LNCaP clone FGC (cell line): ENCODE data around the gene DGKQ.

ENCODE experiments used
- DNase-seq: peaks from one replicate; pipeline ENCODE4 v3.0.0-alpha.2; 2011; ENCODE audit warnings: low read depth
- H3K4me3 ChIP-seq: 2 replicates; pipeline ENCODE4 v1.5.1; 2011; ENCODE audit warnings: mild to moderate bottlenecking, low read depth, low read length, control low read depth
- CTCF ChIP-seq: IDR thresholded peaks from 2 replicates; pipeline ENCODE4 v1.5.1; 2012; ENCODE audit warnings: mild to moderate bottlenecking; ENCODE audit not compliant: control insufficient read depth, insufficient read depth; ENCODE audit errors: extremely low read depth

Gene DGKQ

DNA sequence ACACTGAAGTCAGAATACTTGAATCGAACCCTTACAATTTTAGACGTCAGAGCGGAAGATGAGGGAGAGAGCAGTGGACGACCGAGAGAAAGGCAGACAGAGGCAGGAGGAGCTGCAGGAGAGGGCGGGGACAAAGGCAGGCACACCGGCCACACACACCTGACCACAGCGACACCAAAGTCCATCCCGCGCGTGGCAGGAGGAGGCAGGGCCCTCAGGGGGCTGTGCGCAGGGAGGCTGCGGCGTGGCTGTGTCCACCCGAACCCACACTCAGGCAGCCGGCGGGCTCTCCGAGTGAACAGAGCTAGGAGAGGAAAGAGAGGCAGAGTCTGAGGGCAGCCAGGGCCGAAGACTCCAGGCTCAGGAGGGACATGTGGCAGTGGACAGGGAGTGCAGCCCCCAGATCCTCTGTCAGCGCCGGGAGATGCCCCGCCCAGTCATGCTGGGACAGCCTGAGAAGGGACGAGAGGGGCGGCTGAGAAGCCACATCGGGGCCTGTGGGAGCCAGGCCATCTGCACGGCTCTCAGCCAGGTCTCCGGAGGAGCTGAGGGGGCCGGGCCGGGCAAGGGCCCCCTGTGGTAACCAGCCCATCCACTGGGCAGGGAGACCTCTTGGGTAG is 61.4 kb downstream of the DGKQ start:
- no peak overlapping the region for H3K4me3 ChIP-seq
- TF ChIP-seq CTCF, result no peak
- no peak for DNase-seq

DNA sequence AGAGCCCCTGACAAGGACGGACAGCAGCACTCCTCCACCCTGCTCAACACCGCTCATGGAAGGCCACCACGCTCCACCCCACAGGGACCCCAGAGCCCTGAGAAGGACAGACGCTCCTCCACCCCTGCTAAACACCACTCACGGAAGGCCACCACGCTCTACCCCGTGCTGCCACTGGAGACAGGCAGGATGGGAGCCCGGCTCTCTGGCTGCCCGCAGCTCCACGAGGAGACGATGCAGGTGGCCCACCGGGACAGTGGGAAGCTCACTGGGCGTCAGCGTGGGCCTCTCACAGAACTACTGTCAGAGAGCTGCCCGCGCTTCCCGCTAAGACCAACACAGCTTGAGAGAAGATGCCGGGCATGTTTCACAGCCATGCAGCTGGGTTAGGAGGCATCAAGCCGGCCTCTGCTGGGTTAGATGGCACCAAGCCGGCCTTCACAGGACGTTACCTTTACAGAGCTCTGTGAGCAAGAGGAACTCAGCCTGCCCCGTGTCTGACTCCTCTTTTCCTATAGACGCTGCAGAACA is 62.1 kb downstream of the DGKQ start:
- no peak for TF ChIP-seq CTCF
- DNase-seq, result no peak

GRCh38 chr4:910366-911091 is 62.8 kb downstream of the DGKQ start:
- no peak for DNase-seq
- H3K4me3 ChIP-seq, result no peak overlapping the region
- no peak for TF ChIP-seq CTCF

More for the DNA sequence above, 62.1 kb downstream of the DGKQ start:
- no peak overlapping the region for H3K4me3 ChIP-seq

DNA sequence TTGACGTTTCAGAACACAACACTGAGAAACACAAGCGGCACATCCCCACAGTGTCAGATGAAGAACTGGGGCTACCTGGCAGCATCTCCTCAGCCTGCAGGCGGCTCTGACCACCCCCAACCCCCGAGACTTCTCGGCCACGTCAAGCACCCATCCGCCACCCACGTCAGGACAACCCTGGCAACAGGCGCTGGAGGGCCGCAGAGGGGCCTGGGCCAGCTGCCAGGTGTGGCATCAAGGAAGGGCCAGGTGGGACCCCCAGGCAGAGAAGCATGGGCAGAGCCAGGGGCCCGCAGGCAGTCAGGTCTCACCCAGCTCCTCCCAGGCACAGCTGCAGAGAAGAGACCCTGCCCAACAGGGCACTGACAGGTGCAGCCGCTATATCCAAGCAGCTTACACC is 63.5 kb downstream of the DGKQ start:
- TF ChIP-seq CTCF, result no peak

GRCh38 chr4:909131-909571 is 64.2 kb downstream of the DGKQ start:
- H3K4me3 ChIP-seq, result no peak overlapping the region
- TF ChIP-seq CTCF, result no peak
- DNase-seq, result no peak

More for the DNA sequence above, 63.5 kb downstream of the DGKQ start:
- DNase-seq, result no peak
- H3K4me3 ChIP-seq, result no peak overlapping the region
